Suprapubic skin (tissue), 3 donors: ENCODE data around the gene UCP3.

ENCODE experiments used
- POLR2A ChIP-seq, 2 donors: fragments of 450-650 bp; IDR thresholded peaks; one replicate each; pipeline ENCODE4 v1.6.1; 2017; ENCODE audit warnings: antibody characterized with exemption in 2 of 2, mild to moderate bottlenecking in 2 of 2, moderate library complexity in 2 of 2
- TF ChIP-seq, protein P1 (sequence below), 2 donors: fragments of 200-600 bp in 1 of 2; fragments of 450-650 bp in 1 of 2; sonication (generic) in 1 of 2; IDR thresholded peaks; one replicate each; pipeline ENCODE4 v1.5.1; 2016 to 2019; ENCODE audit warnings: antibody characterized with exemption in 2 of 2, mild to moderate bottlenecking in 1 of 2, moderate library complexity in 1 of 2

GRCh38 chr11:73997120-73997770 lies 11.6 kb downstream of the UCP3 start:
- TF ChIP-seq POLR2A (IDR thresholded peaks at IDR 0.05) = no peak
- TF ChIP-seq, protein P1, sequence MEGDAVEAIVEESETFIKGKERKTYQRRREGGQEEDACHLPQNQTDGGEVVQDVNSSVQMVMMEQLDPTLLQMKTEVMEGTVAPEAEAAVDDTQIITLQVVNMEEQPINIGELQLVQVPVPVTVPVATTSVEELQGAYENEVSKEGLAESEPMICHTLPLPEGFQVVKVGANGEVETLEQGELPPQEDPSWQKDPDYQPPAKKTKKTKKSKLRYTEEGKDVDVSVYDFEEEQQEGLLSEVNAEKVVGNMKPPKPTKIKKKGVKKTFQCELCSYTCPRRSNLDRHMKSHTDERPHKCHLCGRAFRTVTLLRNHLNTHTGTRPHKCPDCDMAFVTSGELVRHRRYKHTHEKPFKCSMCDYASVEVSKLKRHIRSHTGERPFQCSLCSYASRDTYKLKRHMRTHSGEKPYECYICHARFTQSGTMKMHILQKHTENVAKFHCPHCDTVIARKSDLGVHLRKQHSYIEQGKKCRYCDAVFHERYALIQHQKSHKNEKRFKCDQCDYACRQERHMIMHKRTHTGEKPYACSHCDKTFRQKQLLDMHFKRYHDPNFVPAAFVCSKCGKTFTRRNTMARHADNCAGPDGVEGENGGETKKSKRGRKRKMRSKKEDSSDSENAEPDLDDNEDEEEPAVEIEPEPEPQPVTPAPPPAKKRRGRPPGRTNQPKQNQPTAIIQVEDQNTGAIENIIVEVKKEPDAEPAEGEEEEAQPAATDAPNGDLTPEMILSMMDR (IDR thresholded peaks at IDR 0.05) = no peak
